HEK293T (cell line): ENCODE measurements around the gene ACO2.
A peak's percentile ranks its signal among the peaks of the same experiment; 100 is the strongest.
"Not testable (repeated sequence)": the region's sequence is repeated elsewhere in the genome, so short reads cannot be mapped to it uniquely, and the experiment has no call there.

Experiments used
- CTCF ChIA-PET: fragments of 350-600 bp; formaldehyde crosslinking; extraction: SDS; loops from one replicate; lab custom pipeline; 2021; ENCODE audit warnings: antibody characterized with exemption, inconsistent platforms; lab: Yijun Ruan, JAX
- POLR2A ChIA-PET: fragments of 350-600 bp; formaldehyde crosslinking; extraction: SDS; loops from one replicate; lab custom pipeline; 2020; ENCODE audit warnings: antibody characterized with exemption, inconsistent platforms; lab: Yijun Ruan, JAX
- DNase-seq: peaks from one replicate; pipeline ENCODE4 v3.0.0; 2012; ENCODE audit warnings: mixed read lengths; ENCODE audit errors: extremely low spot score
- ARNT ChIP-seq: fragments of 450-650 bp; IDR thresholded peaks from 2 replicates; pipeline ENCODE4 v1.6.1; 2017; ENCODE audit warnings: mild to moderate bottlenecking
- BHLHE40 ChIP-seq: fragments of 450-650 bp; IDR thresholded peaks from 2 replicates; pipeline ENCODE4 v1.6.1; 2016; ENCODE audit warnings: mild to moderate bottlenecking, moderate library complexity, borderline replicate concordance
- CTBP1 ChIP-seq: fragments of 450-650 bp; IDR thresholded peaks from 2 replicates; pipeline ENCODE4 v1.6.1; 2016; ENCODE audit warnings: borderline replicate concordance
- ELF4 ChIP-seq: fragments of 450-650 bp; IDR thresholded peaks from 2 replicates; pipeline ENCODE4 v1.6.1; 2017; ENCODE audit warnings: antibody characterized with exemption
- FOXA1 ChIP-seq: fragments of 450-650 bp; IDR thresholded peaks from 2 replicates; pipeline ENCODE4 v1.6.1; 2016; ENCODE audit warnings: mild to moderate bottlenecking
- FOXK2 ChIP-seq: fragments of 450-650 bp; IDR thresholded peaks from 2 replicates; pipeline ENCODE4 v1.6.1; 2016; ENCODE audit warnings: mild to moderate bottlenecking
- FOXM1 ChIP-seq: fragments of 450-650 bp; IDR thresholded peaks from 2 replicates; pipeline ENCODE4 v1.6.1; 2017; ENCODE audit warnings: mild to moderate bottlenecking, borderline replicate concordance
- HDGF ChIP-seq: fragments of 450-650 bp; IDR thresholded peaks from 2 replicates; pipeline ENCODE4 v1.6.1; 2017; ENCODE audit warnings: antibody characterized with exemption, borderline replicate concordance
- L3MBTL2 ChIP-seq: fragments of 450-650 bp; conservative IDR thresholded peaks from 2 replicates; pipeline ENCODE4 v1.6.1; 2016; ENCODE audit warnings: mild to moderate bottlenecking
- LEF1 ChIP-seq: fragments of 450-650 bp; IDR thresholded peaks from 2 replicates; pipeline ENCODE4 v1.6.1; 2017; ENCODE audit warnings: mild to moderate bottlenecking, borderline replicate concordance
- NFRKB ChIP-seq: fragments of 450-650 bp; IDR thresholded peaks from 2 replicates; pipeline ENCODE4 v1.6.1; 2016; ENCODE audit warnings: mild to moderate bottlenecking, moderate library complexity
- SP1 ChIP-seq: fragments of 450-650 bp; IDR thresholded peaks from 2 replicates; pipeline ENCODE4 v1.6.1; 2017
- SUZ12 ChIP-seq: fragments of 450-650 bp; IDR thresholded peaks from 2 replicates; pipeline ENCODE4 v1.6.1; 2016; ENCODE audit warnings: mild to moderate bottlenecking
- TARDBP ChIP-seq: fragments of 450-650 bp; IDR thresholded peaks from 2 replicates; pipeline ENCODE4 v1.6.1; 2016
- ZNF384 ChIP-seq: fragments of 450-650 bp; IDR thresholded peaks from 2 replicates; pipeline ENCODE4 v1.6.1; 2016
- TF ChIP-seq, protein P1 (sequence below): fragments of 450-650 bp; IDR thresholded peaks from 2 replicates; pipeline ENCODE4 v1.6.1; 2016

Gene ACO2

DNA sequence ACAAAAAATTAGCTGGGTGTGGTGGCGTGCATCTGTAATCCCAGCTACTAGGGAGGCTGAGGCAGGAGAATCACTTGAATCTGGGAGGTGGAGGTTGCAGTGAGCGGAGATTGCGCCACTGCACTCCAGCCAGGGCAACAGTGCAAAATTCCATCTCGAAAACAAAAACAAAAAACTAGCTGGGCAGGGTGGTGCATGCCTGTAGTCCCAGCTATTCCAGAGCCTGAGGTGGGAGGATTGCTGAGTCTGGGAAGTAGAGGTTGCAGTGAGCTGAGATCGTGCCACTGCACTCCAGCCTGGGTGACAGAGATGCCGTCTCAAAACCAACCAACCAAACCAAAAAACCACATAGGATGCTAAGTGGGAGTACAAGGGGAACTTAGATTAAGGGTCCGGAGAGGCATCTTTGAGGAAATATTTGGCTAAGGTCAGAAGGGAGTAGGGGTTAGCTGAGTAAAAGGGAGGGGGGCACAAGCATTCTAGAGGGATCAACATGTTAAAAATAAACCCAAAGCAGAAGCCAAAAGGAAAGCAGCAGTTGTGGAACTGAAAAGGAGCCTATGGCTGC lies 10.7 kb upstream of the ACO2 start:
- no peak for DNase-seq
- no peak for TF ChIP-seq FOXM1
- CTCF ChIA-PET, result no interaction called here
- POLR2A ChIA-PET, result interaction anchor here (3.2 to 5.6 kb wide), 2 partner anchors 10 to 13 kb away, joined by 19 to 41 read pairs; partner anchors contain the start of genes ACO2, PHF5A and TOB2

- TF ChIP-seq NFRKB (no peak), ZNF384 (no peak), CTBP1 (no peak), BHLHE40 (no peak), FOXM1 (no peak), SP1 (no peak), L3MBTL2 (no peak), SUZ12 (no peak), FOXK2 (no peak), ARNT (no peak), LEF1 (no peak), HDGF (no peak), ELF4 (no peak), FOXA1 (no peak), TARDBP (no peak)
- TF ChIP-seq, protein P1, sequence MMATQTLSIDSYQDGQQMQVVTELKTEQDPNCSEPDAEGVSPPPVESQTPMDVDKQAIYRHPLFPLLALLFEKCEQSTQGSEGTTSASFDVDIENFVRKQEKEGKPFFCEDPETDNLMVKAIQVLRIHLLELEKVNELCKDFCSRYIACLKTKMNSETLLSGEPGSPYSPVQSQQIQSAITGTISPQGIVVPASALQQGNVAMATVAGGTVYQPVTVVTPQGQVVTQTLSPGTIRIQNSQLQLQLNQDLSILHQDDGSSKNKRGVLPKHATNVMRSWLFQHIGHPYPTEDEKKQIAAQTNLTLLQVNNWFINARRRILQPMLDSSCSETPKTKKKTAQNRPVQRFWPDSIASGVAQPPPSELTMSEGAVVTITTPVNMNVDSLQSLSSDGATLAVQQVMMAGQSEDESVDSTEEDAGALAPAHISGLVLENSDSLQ, result no peak
- CTCF ChIA-PET, result no interaction called here
- no peak for DNase-seq
- POLR2A ChIA-PET, result interaction anchor here (1.3 to 5.6 kb wide), 3 partner anchors 9 to 14 kb away, joined by 4 to 41 read pairs (median 19); partner anchors contain the start of genes ACO2, PHF5A and TOB2
These were observed 9.5 kb upstream of the ACO2 start for GRCh38 chr22:41459431-41459830.

GRCh38 chr22:41460071-41460470 lies 8.8 kb upstream of the ACO2 start:
- DNase-seq, result not testable (repeated sequence)
- CTCF ChIA-PET, result interaction anchor here (0.6 kb wide), 1 partner anchor 40 kb away, joined by 3 read pairs; no protein-coding TSS in a partner anchor
- POLR2A ChIA-PET, result interaction anchor here (1.3 to 5.6 kb wide), 5 partner anchors 8 to 14 kb away, joined by 4 to 41 read pairs (median 9); partner anchors contain the start of genes ACO2, PHF5A and TOB2

DNA sequence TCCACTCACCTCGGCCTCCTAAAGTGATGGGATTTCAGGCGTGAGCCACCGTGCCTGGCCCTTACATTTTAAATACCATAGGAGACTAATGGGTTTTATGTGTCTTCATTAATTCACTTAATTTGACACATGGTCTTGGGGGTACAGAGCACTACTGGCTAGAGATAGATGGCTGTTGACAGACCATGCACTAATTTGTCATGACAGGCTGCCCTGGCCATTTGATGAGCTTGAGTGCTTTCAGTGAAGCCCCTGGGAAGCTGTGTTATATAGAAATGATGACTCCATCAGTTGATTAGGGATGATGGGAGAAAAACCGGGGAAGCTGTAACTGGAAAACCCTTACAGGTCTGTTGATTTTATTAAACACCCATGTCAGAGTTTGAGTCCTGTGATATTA lies 7.0 kb upstream of the ACO2 start:
- ChIA-PET CTCF (no interaction called here), POLR2A (interaction anchor here (1.4 to 2.1 kb wide), 4 partner anchors 13 to 50 kb away, joined by 5 to 13 read pairs (median 6); partner anchors contain the start of gene TOB2)
- TF ChIP-seq, protein P1, result no peak
- TF ChIP-seq SUZ12 (no peak), L3MBTL2 (no peak), ELF4 (no peak), CTBP1 (no peak), FOXA1 (no peak), BHLHE40 (no peak), ZNF384 (no peak), FOXK2 (no peak), NFRKB (no peak), HDGF (no peak), TARDBP (no peak), FOXM1 (no peak), ARNT (no peak), LEF1 (no peak), SP1 (no peak)
- DNase-seq, result no peak

DNA sequence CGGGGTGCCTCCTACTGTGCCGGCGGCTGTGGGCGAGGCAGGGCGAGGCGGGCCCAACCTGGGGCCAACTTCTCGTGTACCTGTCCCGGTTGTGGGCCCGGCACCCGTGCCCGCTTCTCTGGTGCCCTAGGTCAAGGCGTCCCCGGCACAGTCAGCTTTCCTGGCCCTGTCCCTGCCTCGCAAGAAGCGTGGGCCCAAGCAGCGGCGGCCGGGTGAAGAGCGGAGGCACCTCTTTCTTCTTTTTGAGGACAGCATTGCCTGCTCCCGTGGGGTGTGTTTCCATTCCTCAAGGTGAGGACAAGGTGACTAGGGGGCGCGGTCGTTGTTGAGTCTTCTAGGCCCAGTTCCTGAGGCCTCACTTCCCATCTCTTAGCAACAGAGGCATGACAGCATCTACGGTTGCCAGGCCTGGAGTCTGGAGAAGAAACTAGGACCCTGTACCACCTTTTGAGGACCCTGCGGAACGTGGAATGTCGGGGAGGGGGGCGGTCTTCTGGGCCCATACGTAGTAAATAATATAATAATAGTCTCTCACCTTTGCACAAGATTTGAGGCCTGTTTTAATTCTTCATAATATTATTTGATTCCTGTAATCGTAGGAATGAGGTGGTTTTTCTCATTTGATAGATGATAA lies 418 bp downstream of the ACO2 start:
- DNase-seq, result no peak
- TF ChIP-seq FOXM1, result no peak
- TF ChIP-seq CTBP1, result no peak
- no peak for TF ChIP-seq SUZ12
- TF ChIP-seq, protein P1, result no peak
- no peak for TF ChIP-seq L3MBTL2
- TF ChIP-seq NFRKB, result peak; percentile 3; the same call in 1 of the 2 replicates
- TF ChIP-seq BHLHE40, result no peak
- CTCF ChIA-PET, result interaction anchor here (1.2 to 1.3 kb wide), 2 partner anchors 8 to 65 kb away, joined by 3 read pairs; no protein-coding TSS in a partner anchor
- POLR2A ChIA-PET, result interaction anchor here (0.9 to 4.4 kb wide), 15 partner anchors 10 to 168 kb away, joined by 3 to 148 read pairs (median 4); partner anchors contain the start of genes PMM1, TEF, TOB2 and ZC3H7B

DNA sequence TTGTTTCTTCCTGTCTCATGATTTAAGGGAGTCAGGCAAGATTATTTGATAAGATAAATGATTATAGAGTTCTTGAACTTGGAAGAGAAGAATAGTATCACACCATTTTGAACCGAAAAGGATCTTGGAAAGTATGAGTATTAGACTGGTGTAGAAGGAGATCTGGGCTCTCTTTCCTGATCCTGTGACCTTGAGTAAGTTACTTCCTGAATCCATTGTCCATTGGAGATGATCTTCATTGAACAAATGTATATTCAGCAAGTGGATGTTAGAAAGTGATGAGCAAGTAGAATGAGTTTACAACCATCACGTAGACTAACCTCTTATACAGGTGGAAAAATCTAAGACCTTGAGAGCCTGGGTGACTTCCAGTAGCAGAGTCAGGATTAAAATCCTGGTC lies 2.0 kb downstream of the ACO2 start:
- TF ChIP-seq NFRKB (no peak), ARNT (no peak), LEF1 (no peak), BHLHE40 (no peak), FOXM1 (no peak), FOXK2 (no peak), ELF4 (no peak), FOXA1 (no peak), HDGF (no peak), SUZ12 (no peak), TARDBP (no peak), SP1 (no peak)
- TF ChIP-seq, protein P1, result no peak
- CTCF ChIA-PET, result no interaction called here
- DNase-seq, result no peak
- POLR2A ChIA-PET, result interaction anchor here (4.4 kb wide), 1 partner anchor 24 kb away, joined by 148 read pairs; the partner anchor contains the start of gene TOB2
